ENCODE data around the gene NAA10.

DNA sequence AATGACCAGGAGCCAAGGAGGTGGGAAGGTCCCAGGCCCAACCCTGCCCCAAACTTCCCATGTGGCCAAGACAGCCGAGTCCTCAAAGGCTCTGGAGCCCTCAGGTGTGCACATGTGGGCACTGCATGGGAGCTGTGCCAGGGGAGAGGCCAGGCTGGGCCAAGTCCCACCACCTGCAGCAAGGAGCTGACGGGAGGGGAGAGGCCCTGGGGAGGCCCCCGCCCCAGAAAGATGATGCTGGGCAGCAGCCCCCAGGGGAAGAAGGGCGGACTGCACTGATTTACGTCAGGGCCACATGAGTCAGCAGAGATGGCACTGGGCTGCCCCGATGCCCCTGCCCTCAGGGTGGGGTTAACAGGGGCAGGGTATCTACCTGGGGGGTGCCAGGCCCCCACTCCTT is 50.2 kb downstream of the NAA10 start:
- TF ChIP-seq, protein P1, sequence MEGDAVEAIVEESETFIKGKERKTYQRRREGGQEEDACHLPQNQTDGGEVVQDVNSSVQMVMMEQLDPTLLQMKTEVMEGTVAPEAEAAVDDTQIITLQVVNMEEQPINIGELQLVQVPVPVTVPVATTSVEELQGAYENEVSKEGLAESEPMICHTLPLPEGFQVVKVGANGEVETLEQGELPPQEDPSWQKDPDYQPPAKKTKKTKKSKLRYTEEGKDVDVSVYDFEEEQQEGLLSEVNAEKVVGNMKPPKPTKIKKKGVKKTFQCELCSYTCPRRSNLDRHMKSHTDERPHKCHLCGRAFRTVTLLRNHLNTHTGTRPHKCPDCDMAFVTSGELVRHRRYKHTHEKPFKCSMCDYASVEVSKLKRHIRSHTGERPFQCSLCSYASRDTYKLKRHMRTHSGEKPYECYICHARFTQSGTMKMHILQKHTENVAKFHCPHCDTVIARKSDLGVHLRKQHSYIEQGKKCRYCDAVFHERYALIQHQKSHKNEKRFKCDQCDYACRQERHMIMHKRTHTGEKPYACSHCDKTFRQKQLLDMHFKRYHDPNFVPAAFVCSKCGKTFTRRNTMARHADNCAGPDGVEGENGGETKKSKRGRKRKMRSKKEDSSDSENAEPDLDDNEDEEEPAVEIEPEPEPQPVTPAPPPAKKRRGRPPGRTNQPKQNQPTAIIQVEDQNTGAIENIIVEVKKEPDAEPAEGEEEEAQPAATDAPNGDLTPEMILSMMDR (IDR thresholded peaks at IDR 0.05): no peak
- no peak for TF ChIP-seq POLR2A (IDR thresholded peaks at IDR 0.05)

All from thyroid gland (tissue), 4 donors.